ENCODE data around the gene DNAJB6.

DNA sequence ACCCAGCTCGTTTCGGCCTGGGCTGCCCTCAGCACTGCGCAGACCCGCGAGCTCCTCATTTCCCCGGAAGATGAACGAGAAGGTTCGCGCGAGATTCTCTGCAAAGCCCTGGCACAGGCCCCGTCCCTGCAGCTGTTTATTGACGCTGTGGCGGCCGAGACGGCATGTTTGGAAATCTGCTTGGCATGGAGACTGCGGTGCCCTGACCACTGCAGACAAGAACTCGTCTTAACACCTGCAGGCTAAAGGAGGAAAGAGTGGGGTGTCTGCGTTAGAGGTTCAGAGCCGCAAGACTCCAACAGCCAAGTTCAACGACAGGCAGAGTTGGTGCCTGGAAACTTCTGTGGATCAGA, 125.6 kb downstream of the DNAJB6 start:
- TF ChIP-seq CTCF (IDR thresholded peaks at IDR 0.05; ENCODE audit: borderline replicate concordance, extremely low read depth, low read length, poor library complexity, severe bottlenecking) (no peak), EZH2 (IDR thresholded peaks at IDR 0.05; ENCODE audit: borderline replicate concordance, low read depth, low read length, severe bottlenecking) (no peak)
